ENCODE measurements around the gene SULT1A2.
"Not testable (repeated sequence)": the region's sequence is repeated elsewhere in the genome, so short reads cannot be mapped to it uniquely, and the experiment has no call there.

The SULT1A2 gene

DNA sequence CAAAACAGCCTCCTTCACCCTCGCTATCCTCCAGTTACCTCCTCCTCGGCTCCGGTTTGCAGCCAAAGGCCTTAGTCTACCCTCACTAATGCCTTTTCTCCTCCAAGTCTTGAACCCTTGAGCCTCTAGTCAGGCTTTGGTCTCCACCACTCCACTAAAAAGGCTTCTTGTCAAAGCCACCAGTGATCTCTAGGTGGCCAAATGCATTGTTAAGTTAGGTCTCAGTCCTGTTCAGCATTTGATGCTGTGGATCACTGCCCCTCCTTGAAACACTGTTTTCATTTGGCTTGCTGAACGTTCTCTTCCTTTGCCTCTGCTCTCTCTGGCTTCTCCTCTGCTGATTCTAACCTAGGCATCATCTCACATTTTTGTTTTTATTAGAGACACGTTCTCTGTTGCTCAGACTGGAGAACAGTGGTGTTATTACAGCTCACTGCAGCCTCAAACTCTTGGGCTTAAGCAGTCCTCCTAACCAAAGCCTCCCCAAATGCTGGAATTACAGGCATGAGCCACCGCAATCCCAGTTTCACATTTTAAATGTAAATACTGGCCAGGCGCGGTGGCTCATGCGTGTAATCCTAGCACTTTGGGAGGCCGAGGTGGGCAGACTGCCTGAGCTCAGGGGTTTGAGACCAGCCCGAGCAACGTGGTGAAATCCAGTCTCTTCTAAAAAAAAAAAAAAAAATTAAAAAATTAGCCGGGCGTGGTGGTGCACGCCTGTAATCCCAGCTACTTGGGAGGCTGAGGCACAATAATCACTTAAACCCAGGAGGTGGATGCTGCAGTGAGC is 42.0 kb downstream of the SULT1A2 start:
- DNase-seq = no peak

DNA sequence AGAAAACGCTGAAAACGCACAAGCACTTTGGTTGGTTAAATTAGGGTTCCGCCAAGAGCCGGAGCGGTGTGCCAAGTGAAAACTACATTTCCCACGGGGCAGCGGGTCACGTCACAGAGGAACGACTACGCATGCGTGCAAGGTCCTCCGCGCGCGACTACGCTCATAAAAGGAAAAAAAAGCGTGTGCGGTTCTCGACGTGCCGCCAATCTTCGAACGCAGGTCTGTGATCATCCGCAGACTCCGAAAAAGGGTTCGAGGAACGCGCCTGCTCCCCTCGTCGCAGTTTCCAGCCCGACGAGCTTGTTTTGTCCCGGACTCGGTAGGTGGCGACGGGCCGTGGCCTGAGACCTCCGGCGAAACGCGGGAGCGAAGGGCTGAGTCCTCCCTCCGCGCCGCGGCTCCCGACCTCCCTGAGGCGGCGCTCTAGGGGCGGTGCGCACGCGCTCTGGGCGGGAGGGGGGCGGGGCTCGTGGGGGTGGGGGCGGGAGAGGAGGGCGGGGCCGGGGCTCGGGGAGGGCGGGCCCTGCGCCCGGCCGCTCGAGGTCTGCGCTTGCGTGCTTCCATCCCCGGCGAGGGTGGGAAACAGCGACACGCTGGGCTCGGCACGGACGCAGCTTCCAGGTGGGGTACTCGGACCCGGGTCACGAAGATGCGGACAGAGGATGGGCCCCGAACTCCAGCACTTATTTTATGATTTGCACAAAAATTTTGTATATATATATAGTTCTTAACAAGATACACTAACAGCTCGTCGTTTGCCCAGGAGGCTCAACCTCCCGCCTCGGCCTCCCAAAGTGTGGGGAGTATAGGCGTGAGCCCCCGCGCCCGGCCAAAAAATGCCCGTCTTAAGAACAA is 42.8 kb downstream of the SULT1A2 start, which contains the start of gene SGF29:
Gene SGF29 (plus strand): TSS at position 145 of the 858 bp plus-strand sequence. CDS start 27,150 bp downstream, outside the sequence.
- DNase-seq = peak; percentile 74

DNA sequence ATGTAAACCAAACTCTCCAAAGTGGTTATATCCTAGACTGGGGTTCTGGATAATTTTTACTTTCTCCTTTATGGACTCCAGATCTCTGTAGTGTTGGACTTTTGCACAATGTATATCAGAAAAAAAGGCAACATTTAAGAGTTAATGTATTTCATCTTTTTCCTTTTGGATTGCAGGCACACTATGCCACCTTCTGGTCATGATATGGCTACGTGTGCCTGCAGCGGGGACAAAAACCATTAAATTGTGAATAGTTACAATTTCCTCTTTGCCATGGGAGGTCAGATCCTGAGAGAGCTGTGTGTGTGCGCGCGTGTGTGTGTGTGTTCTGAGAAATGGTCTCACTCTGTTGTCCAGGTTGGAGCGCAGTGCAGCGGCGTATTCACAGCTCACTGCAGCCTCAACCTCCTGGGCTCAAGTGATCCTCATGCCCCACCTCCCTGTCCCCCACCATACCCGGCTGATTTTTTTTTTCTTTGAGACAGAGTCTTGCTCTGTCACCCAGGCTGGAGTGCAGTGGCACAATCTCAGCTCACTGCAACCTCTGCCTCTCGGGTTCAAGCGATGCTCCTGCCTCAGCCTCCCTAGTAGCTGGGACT is 47.5 kb downstream of the SULT1A2 start:
- DNase-seq = peak; percentile 14

GRCh38 chr16:28548306-28548802 is 48.5 kb downstream of the SULT1A2 start:
- no peak for DNase-seq

DNA sequence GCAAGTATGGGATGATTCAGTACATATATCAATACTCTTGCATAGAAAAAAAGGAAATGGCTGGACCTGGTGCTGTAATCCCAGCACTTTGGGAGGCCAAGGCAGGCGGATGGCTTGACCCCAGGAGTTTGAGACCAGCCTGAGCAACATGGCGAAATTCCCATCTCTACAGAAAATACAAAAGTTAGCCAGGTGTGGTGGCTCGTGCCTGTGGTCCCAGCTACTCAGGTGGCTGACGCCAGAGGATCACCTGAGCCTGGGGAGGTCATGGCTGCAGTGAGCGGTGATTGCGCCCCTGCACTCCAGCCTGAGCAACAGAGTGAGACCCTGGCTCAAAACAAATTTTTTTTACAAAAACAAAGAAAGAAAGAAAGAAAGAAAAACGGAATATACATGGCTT is 50.2 kb downstream of the SULT1A2 start:
- DNase-seq = no peak

- DNase-seq = not testable (repeated sequence)
Observed at GRCh38 chr16:28545964-28546363, 50.9 kb downstream of the SULT1A2 start.

GRCh38 chr16:28544998-28545397 is 51.9 kb downstream of the SULT1A2 start:
- no peak for DNase-seq

GRCh38 chr16:28543072-28543471 is 53.8 kb downstream of the SULT1A2 start:
- peak; percentile 55 for DNase-seq

- DNase-seq = no peak
Observed at GRCh38 chr16:28542646-28543045, 54.2 kb downstream of the SULT1A2 start.
